C4-2B (cell line): Measurements from ENCODE around the gene FBXO36.
A peak's percentile ranks its signal among the peaks of the same experiment; 100 is the strongest.
"Not testable (repeated sequence)": the region's sequence is repeated elsewhere in the genome, so short reads cannot be mapped to it uniquely, and the experiment has no call there.

Experiments used
- H3K27ac ChIP-seq: fragments of 450-650 bp; 2 replicates; pipeline ENCODE4 v1.5.1; 2017
- ZFX ChIP-seq: fragments of 450-650 bp; IDR thresholded peaks from 2 replicates; pipeline ENCODE4 v1.6.1; 2017
- TF ChIP-seq, protein P1 (sequence below): fragments of 450-650 bp; conservative IDR thresholded peaks from 2 replicates; pipeline ENCODE4 v1.5.1; 2017; ENCODE audit warnings: mild to moderate bottlenecking

Gene FBXO36

DNA sequence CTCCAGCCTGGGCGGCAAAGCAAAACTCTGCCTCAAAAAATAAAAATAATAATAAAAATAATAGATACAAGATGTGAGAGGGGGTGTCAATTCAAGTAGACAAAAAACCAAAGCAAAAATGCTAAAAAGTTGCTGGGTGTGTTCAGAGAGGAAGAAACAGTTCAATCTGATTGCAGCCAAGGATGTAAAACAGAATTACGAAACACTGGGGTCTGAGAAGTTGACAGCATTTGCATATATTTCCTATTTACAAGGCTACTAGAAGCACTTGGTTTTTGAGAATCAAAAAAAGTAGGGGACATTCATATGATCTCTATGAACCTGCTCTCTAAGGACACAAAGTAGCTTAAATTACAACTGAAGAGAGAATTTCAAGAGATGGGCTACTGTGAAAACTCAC is 8.1 kb upstream of the FBXO36 start:
- no peak for TF ChIP-seq ZFX
- TF ChIP-seq, protein P1, sequence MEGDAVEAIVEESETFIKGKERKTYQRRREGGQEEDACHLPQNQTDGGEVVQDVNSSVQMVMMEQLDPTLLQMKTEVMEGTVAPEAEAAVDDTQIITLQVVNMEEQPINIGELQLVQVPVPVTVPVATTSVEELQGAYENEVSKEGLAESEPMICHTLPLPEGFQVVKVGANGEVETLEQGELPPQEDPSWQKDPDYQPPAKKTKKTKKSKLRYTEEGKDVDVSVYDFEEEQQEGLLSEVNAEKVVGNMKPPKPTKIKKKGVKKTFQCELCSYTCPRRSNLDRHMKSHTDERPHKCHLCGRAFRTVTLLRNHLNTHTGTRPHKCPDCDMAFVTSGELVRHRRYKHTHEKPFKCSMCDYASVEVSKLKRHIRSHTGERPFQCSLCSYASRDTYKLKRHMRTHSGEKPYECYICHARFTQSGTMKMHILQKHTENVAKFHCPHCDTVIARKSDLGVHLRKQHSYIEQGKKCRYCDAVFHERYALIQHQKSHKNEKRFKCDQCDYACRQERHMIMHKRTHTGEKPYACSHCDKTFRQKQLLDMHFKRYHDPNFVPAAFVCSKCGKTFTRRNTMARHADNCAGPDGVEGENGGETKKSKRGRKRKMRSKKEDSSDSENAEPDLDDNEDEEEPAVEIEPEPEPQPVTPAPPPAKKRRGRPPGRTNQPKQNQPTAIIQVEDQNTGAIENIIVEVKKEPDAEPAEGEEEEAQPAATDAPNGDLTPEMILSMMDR = no peak
- no peak overlapping the region for H3K27ac ChIP-seq

DNA sequence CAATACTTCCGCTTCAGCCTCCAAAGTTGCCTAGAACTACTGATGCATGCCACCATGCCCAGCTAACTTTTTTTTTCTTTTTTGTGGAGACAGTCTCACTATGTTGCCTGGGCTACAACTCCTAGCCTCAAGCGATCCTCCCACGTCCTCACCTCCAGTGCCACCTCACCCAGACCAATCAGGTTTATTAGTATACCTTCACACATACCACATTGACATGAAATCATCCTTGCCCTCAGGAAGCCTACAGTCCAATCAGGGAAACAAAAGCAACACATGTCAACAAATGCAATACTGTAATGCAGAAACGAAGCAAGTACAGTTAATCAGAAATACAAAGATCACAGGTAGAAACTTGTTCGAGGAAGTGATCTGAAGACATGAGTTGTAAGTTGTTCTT is 4.5 kb upstream of the FBXO36 start:
- no peak for TF ChIP-seq ZFX
- TF ChIP-seq, protein P1 = no peak
- H3K27ac ChIP-seq = no peak overlapping the region

DNA sequence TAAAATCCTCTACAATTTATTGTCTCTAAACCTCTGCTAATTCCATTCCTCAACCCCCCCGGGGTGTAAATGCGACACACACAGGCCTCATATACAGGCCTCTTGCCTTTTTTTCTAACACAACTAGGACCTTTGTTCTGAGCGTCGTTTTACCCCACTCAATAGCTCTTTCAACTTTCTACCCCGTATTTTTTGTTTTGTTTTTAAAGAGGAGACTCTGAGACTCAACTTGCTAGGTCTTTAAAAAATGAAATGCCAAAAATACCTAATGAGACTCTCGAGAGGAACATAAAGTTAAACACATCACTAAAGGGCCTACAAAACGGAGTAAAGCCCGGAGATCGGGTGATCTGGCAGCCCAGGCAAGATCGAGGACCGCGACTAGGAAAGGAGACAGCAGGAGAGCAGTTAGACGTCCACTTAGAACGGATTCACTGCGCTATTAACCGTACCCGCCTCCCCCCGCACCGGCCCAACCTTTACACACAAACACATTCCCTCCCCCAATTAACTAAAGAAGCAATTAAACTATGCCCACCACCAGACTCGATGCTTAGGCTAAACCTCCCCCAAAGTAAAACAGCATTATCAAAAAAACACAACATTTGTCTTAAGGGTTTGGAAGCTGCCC is 2.2 kb upstream of the FBXO36 start:
- TF ChIP-seq, protein P1 = no peak
- TF ChIP-seq ZFX = no peak
- no peak overlapping the region for H3K27ac ChIP-seq

DNA sequence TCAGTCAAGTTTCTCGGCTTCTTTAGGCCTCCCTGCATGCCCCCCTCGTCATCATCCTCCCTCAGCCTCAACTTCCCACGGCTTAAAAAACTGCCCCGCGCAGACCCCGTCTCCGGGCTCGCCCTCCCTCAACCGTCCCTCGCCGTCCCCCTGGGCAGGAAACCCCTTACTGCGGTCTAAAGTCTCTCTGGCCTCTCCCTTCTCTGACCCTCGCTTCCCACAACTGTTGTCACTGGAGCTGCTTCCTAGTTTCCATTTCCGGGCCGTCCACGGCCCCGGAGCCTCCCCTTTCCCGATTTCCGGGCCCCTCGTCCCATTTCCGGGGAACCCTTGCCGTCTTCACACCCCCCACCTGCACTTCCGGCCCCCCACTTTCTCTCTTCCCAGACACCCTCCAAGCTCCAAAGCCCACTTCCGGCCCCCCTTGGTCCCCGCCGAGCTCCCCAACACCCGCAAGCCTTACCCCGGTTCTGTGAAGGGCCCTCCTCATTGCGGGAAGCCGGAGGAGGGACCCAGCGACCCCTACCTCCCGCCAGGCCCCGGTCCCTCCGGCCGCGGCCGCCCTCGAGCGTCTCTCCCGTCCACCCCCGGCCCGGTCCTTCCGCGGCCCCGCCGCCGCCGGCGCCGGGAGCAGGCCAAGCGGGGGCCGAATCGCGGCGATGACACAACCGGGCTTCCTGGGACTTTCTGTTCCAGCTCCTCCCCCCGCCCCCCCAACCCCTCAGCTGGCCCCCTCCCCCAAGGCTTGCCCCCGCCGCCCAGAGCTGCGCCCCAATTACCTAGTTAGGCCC is 1.0 kb upstream of the FBXO36 start:
- TF ChIP-seq, protein P1 = no peak
- TF ChIP-seq ZFX = peak; percentile 30; the same call in 1 of the 2 replicates
- H3K27ac ChIP-seq = peak overlapping the region; percentile 87

DNA sequence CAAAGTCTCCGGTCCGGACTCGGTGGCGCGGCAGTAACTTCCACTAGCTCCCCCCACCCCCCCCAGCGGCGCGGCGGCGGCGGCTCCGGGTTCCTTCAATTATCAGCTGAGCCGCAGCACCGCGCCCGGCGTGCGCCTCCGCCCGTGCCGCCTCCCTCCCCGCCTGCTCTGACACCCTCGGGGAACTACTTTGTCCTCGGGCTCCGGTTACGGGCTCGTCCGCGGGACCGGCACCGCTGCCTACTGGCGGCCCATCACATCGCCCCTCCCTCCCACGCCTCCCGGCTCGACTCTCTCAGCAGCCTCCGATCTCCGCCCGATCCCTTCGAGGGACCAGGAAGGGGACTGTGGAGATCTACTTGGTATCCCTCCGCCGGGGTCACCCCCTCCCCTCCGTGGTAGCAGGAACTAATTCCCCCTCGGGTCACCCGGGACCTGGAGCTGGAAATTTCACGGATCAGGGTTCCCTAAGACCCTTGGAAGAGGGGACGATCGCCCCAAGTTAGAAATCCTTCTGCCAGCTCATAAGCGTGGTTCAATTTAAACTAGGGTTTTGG is 333 bp upstream of the FBXO36 start, which contains the start of gene TRIP12:
TSS of gene TRIP12 (minus strand) at position 118 of the 557 bp plus-strand sequence. CDS start 41,930 bp downstream, outside the sequence.
- no peak for TF ChIP-seq ZFX
- TF ChIP-seq, protein P1 = no peak
- H3K27ac ChIP-seq = peak within 1 kb of the TSS; percentile 87

DNA sequence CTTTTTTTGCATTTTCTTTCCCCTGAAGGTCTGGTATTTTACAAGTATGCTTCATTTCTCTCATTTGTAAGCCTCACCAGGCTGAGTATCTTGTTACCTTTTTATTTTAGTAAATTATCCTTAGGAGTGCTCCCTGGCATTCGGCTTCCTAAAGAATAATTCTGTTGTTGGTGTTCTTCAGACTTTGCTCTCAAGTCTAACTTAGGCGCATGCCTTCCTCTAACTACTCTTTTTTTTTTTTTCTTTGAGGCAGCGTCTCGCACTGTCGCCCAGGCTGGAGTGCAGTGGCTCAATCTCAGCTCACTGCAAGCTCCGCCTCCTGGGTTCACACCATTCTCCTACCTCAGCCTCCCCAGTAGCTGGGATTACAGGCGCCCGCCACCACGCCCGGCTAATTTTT is 2.2 kb downstream of the FBXO36 start:
- not testable (repeated sequence) for H3K27ac ChIP-seq

DNA sequence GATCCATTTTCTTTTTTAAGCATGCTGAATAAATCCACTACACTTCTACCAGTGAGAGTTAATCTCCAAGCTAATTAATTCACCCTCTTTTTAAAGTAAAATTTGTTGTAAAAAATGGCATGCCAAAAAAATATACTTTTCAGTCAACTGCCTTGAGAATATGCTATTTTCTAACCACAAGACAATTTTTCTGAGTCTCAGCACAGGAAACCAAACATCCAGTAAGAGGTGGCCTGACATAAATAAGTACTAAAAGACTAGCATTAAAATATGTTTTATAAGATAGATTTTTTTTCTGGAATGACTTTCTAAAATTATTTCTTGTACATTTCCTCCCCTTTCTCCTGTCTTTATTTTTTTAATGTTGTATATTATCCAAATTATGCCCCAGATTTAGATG is 2.9 kb downstream of the FBXO36 start:
- no peak overlapping the region for H3K27ac ChIP-seq
- TF ChIP-seq, protein P1 = no peak
- no peak for TF ChIP-seq ZFX
